Measurements from ENCODE around the gene ZNF430.
"Not testable (repeated sequence)": the region's sequence is repeated elsewhere in the genome, so short reads cannot be mapped to it uniquely, and the experiment has no call there.

The ZNF430 gene

GRCh38 chr19:21020298-21021227 is at the start of gene ZNF430:
Gene ZNF430 (plus strand): TSS chr19:21020657. CDS start chr19:21020801, 144 bp downstream.
- peak; percentile 96 to 97 for DNase-seq

GRCh38 chr19:20992788-20993187 is 27.7 kb upstream of the ZNF430 start:
- DNase-seq, result not testable (repeated sequence)

- peak in 1 of 2 experiments; percentile 9 for DNase-seq
These were observed 20.6 kb upstream of the ZNF430 start for GRCh38 chr19:20999731-21000352.

- not testable (repeated sequence) for DNase-seq
These were observed 781 bp downstream of the ZNF430 start for GRCh38 chr19:21021238-21021637.

DNA sequence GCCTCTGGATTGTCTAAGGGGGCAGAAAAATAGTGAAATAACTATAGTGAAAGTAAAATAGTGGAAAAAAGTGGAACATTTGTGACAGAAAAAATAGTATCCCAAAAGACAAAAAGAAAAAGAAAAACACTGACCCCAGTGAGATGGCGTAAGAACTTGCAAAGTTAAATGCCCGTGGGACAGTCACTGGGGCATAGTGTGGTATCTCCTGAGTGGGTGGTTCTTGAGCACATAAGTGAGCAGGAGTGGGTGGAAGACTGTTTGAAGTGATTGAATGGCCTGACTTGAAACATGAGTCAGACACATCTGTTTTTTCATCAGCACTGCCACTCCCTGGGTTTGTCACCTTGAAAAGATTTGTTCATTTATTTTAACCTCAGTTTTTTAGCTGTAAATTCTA is 2.5 kb downstream of the ZNF430 start:
- DNase-seq, result no peak

DNA sequence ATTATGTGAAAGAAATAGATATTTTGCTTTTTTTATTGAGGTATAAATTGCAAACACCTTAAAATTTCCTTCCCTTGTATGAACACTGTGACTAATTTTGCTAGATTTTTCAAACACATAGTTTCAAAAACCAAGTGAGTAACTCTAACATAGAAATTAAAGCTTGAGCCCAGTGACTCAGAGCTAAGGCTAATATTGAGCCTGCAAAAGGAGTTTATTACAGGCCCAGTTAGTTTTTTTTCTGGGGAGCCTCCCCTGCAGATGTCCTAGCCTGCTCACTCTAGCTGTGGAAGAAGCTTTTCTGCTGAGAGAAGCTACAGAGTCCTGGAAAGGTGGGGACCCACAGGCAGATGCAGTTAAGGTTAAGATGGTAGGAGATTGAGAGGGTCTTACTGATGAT is 3.4 kb downstream of the ZNF430 start:
- no peak for DNase-seq

- no peak for DNase-seq
These were observed 8.5 kb downstream of the ZNF430 start for GRCh38 chr19:21028969-21029268.

- no peak for DNase-seq
These were observed 24.6 kb downstream of the ZNF430 start for GRCh38 chr19:21045028-21045427.

DNA sequence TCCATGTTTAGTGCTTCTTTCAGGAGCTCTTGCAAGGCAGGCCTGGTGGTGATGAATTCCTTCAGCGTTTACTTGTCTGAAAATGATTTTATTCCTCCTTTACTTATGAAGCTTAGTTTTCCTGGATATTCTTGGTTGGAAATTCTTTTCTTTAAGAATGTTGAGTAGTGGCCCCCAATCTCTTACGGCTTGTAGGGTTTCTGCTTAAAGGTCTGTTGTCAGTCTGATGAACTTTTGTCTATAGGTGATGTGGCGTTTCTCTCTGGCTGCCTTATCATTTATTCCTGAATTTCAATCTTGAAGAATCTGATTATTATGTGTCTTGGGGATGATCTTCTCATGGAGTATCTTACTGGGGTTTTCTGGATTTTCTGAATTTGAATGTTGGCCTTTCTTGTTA is 26.0 kb downstream of the ZNF430 start:
- DNase-seq, result no peak

- no peak for DNase-seq
These were observed 27.3 kb downstream of the ZNF430 start for GRCh38 chr19:21047716-21048115.

DNA sequence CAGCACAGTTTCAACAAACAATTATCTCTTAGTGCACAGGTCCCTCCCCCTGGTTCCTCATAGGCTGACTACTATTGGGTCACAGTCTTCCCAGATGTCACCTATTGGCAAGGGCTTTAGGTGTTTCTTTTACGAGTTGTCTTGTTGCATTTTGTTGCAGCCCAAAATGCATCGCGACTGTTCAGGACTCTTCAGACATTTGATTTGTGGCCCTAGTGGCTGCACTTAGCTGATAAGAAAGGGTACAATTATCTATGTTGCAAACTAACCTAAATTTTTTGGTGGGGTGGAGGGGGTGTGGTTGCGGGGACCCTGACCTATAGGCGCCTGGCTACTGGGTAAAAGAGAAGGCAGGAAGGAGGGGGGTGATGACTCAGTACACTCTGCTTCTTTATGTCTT is 32.4 kb downstream of the ZNF430 start:
- DNase-seq, result no peak

- no peak for DNase-seq
These were observed 44.9 kb downstream of the ZNF430 start for GRCh38 chr19:21065336-21065735.

- peak; percentile 89 to 93 for DNase-seq
These were observed 61.8 kb downstream of the ZNF430 start, which contains the start of gene ZNF714 for GRCh38 chr19:21082011-21082975. Gene ZNF714 (plus strand): TSS chr19:21082203. CDS start chr19:21098269, 16,066 bp downstream.

GRCh38 chr19:21084343-21084742 is 63.9 kb downstream of the ZNF430 start:
- DNase-seq, result no peak

GRCh38 chr19:21087871-21088270 is 67.4 kb downstream of the ZNF430 start:
- DNase-seq, result no peak

DNA sequence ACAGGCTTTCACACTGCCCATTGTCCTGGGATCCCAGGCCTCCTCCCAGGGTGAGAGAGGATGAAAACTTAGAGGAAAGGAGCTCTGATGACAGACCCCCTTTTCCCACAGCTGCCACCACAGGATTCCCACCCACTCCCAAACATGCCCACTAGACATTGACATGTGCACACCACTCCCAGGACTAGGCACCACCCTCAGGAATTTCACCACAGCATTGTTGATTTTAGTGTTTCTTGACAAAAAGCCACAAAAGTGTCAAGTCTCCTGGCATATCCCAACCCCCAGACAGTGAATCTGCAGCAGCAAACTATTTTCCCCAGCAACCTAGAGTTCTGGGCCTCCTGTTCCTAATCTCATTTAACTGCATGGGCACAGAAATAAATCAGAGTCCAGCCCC is 71.7 kb downstream of the ZNF430 start:
- DNase-seq, result no peak

- no peak for DNase-seq
These were observed 74.0 kb downstream of the ZNF430 start for GRCh38 chr19:21094347-21095025.

DNA sequence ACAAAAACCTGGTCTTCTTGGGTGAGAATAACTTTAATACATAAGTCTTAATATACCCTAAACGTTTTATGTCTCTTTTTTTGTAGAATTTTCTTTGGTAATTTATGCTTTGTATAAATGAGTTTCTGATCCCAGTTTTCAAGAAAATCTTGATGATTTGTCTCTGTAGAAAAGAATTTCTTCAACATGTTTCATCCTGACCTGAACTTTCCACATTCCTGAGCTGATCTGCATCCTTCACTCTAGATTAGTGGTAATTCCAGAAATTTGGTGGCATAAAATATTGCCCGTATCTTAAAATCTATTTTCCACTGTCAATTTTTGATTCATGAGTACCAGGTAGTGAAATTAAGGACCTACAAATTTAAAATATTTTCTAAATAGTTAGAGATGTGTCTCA is 77.8 kb downstream of the ZNF430 start:
- no peak for DNase-seq

DNA sequence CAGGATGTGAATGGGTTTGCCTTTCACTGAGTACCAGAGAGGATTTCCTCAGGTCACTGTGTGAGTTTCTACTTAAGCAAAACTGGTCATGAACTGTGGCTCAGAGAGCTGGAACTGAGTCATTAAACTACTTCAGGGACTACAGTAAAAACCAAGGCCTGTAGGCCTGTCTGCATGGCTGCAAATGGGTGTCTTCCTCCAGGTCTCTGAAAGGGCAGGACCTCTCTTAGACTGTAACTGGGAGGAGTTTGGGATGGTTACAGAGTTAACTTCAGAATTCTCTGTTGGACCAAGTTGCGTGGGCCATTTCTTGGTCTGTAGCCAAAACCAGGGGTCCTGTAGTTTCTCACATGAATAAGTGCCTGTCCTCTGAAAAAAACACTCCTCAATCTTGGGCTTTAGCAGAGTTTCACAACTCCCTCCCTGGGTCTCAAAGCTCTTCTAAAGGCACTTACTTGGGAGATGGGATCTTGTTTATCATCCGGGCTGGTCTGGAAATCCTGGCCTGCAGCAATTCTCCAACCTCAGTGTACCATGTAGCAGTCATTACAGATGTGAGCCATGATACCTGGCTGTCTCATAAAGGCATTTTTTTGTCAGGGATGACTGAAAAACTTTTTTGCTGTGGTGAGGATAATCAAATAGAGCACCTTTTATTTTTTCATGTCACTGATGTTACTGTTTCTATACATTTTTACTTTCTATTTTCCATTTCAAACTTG is 81.2 kb downstream of the ZNF430 start:
- DNase-seq, result no peak

GRCh38 chr19:21109116-21109515 is 88.7 kb downstream of the ZNF430 start:
- DNase-seq, result no peak

Data from NCI-H2081 (cell line).